ENCODE results near the gene DENND1B. TPM values are rescaled to one million over a fixed set of nuclear protein-coding genes. Genes with fewer than 3 reads are reported as not detected.
A peak's percentile ranks its signal among the peaks of the same experiment; 100 is the strongest.

DENND1B gene
- total and polyA plus RNA-seq, 4 donors = 7.9 to 44.6 (median 15.4) TPM

DNA sequence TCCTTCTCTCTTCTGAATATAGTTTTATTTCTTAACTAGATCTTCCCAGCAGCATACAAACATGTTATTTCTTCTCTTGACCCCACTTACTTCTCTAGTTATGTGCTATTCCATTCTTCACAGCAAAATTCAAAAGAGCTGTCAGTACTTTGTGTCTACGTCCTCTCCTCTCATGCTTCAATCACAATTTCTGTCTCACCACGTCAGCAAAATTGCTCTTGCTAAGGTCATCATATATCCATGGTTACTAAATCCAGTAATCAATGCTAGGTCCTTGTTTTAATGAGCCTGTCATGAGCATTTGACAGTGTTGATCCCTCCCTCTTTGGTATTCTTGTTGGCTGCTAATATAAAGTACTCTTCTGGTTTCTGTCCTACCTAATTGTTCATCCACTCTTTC is 214.2 kb downstream of the DENND1B start:
- Histone ChIP-seq H3K36me3 (ENCODE audit: control insufficient read depth, insufficient read depth, low read length) (no peaks in the 10 kb centered on the region), H3K9me3 (ENCODE audit: control insufficient read depth, insufficient read depth, low read length) (no peaks in the 10 kb centered on the region), H3K4me3 (ENCODE audit: low read depth, low read length) (no peak overlapping the region), H3K4me1 (ENCODE audit: control insufficient read depth, insufficient read depth, low read length) (no peaks in the 10 kb centered on the region), H3K27ac (ENCODE audit: low read depth, low read length) (no peak overlapping the region), H3K27me3 (ENCODE audit: control insufficient read depth, insufficient read depth, low read length) (no peaks in the 10 kb centered on the region)
- DNase-seq (ENCODE audit: low read depth in 4 of 6, low spot score in 6 of 6) = no peak
- 81% methylated on average over 2 of the region's 2 CpGs for WGBS (ENCODE audit: insufficient coverage)

DNA sequence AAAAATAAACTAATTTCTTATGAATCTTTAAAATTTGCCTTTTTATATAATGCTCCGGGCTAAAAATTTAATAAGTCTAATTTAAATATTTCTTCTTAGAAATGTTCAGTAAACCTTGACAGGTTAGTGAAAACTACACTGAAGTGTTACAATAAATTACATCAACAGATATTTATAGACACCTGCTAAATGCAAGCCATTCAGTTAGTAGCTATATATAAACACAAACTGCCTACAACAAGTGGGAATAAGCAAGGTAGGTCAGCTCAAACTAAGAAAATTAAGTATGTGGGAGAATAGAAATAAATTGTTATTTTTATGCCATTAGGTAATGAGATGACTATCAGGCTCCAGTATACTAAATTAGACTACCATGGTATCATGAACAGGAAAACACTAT is 215.6 kb downstream of the DENND1B start:
- no peak for DNase-seq (ENCODE audit: low read depth in 4 of 6, low spot score in 6 of 6)
- WGBS (ENCODE audit: insufficient coverage) = no CpG with 5 or more reads among the region's 1 CpG

DNA sequence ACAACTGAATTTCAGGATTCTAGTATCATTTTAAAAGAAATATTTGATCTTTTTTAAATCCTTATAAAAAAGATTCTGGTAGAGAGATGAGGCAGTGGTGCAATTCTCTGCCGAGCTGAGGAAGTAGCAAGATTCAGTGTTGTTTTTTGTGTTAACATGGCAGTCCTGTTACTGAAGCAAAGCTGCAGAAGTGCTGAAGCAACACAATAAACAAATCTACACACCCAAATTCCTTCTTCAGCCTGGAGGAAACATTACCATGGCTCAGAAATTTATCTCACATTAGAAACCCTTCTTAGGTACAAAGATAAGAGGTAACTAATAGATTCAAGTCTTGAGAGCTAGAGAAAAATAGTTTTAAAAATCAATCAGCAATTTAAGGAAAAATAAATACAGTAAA is 216.0 kb downstream of the DENND1B start:
- Histone ChIP-seq H3K4me1 (ENCODE audit: control insufficient read depth, insufficient read depth, low read length) (no peaks in the 10 kb centered on the region), H3K36me3 (ENCODE audit: control insufficient read depth, insufficient read depth, low read length) (no peaks in the 10 kb centered on the region), H3K27me3 (ENCODE audit: control insufficient read depth, insufficient read depth, low read length) (no peaks in the 10 kb centered on the region), H3K9me3 (ENCODE audit: control insufficient read depth, insufficient read depth, low read length) (no peaks in the 10 kb centered on the region), H3K4me3 (ENCODE audit: low read depth, low read length) (no peak overlapping the region), H3K27ac (ENCODE audit: low read depth, low read length) (no peak overlapping the region)
- no peak for DNase-seq (ENCODE audit: low read depth in 4 of 6, low spot score in 6 of 6)
- WGBS (ENCODE audit: insufficient coverage) = no CpG with 5 or more reads among the region's 1 CpG

More for the DNA sequence above, 215.6 kb downstream of the DENND1B start:
- no peaks in the 10 kb centered on the region for H3K9me3 ChIP-seq (ENCODE audit: control insufficient read depth, insufficient read depth, low read length)
- H3K4me1 ChIP-seq (ENCODE audit: control insufficient read depth, insufficient read depth, low read length) = no peaks in the 10 kb centered on the region
- H3K27me3 ChIP-seq (ENCODE audit: control insufficient read depth, insufficient read depth, low read length) = no peaks in the 10 kb centered on the region
- H3K36me3 ChIP-seq (ENCODE audit: control insufficient read depth, insufficient read depth, low read length) = no peaks in the 10 kb centered on the region
- no peak overlapping the region for H3K4me3 ChIP-seq (ENCODE audit: low read depth, low read length)
- H3K27ac ChIP-seq (ENCODE audit: low read depth, low read length) = no peak overlapping the region

DNA sequence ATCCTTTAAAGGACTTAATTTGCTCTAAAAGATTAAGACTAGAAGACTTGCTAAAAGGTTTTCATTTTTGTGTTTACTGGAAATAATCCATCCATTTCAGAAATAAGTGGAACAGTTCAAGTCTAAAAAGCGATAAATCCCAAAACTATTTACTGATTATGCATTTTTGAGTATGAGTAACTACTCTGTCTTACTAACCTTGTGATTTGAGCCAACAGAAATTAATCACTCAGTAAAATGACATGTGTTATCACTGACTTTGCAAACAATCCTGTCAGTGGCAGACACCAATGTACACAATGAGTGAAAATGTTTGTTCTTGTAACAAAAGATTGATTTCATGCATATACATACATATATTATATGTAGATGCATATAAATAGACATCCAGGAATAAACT is 218.0 kb downstream of the DENND1B start:
- Histone ChIP-seq H3K36me3 (ENCODE audit: control insufficient read depth, insufficient read depth, low read length) (no peaks in the 10 kb centered on the region), H3K4me1 (ENCODE audit: control insufficient read depth, insufficient read depth, low read length) (no peaks in the 10 kb centered on the region), H3K4me3 (ENCODE audit: low read depth, low read length) (no peak overlapping the region), H3K27ac (ENCODE audit: low read depth, low read length) (no peak overlapping the region), H3K27me3 (ENCODE audit: control insufficient read depth, insufficient read depth, low read length) (no peaks in the 10 kb centered on the region), H3K9me3 (ENCODE audit: control insufficient read depth, insufficient read depth, low read length) (no peaks in the 10 kb centered on the region)
- no peak for DNase-seq (ENCODE audit: low read depth in 4 of 6, low spot score in 6 of 6)
- WGBS (ENCODE audit: insufficient coverage) = no CpG with 5 or more reads among the region's 1 CpG

DNA sequence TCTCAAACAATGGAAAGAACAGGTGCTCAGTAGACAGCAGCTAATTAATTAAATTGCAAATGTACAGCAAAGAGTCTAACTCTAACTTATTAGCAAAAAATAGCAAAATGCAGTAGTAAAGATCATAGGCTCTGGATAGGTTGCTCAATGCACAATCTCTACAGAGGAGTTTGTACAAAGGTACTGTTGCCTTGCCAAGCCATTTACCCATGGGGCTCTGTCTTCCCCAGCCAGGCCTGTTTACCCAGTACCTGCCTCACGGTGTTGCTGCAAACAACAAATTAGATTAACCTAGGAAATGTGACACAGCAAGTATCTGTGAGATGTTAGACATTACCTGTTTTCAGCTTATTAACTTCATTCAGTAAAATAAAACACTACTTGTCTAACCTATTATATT is 222.0 kb downstream of the DENND1B start:
- no CpG with 5 or more reads among the region's 1 CpG for WGBS (ENCODE audit: insufficient coverage)
- no peak overlapping the region for H3K4me3 ChIP-seq (ENCODE audit: low read depth, low read length)
- H3K27me3 ChIP-seq (ENCODE audit: control insufficient read depth, insufficient read depth, low read length) = no peaks in the 10 kb centered on the region

DNA sequence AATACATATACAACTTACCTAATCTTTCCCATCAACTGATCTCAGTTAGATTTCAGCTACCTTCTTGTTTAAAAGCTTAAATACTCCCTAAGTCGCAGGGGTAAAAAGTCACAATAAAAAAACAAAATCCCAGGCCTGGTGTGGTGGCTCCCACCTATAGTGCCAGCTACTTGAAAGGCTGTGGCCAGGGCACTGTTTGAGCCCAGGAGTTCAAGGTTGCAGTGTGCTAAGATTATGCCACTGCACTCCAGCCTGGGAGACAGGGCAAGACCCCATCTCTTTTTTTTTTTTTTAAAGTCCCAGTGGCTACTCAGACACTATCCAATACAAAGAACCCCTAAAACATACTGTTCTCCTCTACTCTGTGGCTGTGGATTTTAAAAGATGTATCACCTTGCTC is 228.3 kb downstream of the DENND1B start:
- no peak for DNase-seq (ENCODE audit: low read depth in 4 of 6, low spot score in 6 of 6)
- H3K9me3 ChIP-seq (ENCODE audit: control insufficient read depth, insufficient read depth, low read length) = no peaks in the 10 kb centered on the region
- 100% methylated on average over 1 of the region's 1 CpG for WGBS (ENCODE audit: insufficient coverage)
- H3K27ac ChIP-seq (ENCODE audit: low read depth, low read length) = no peak overlapping the region
- H3K4me3 ChIP-seq (ENCODE audit: low read depth, low read length) = no peak overlapping the region
- no peaks in the 10 kb centered on the region for H3K4me1 ChIP-seq (ENCODE audit: control insufficient read depth, insufficient read depth, low read length)
- no peaks in the 10 kb centered on the region for H3K36me3 ChIP-seq (ENCODE audit: control insufficient read depth, insufficient read depth, low read length)
- H3K27me3 ChIP-seq (ENCODE audit: control insufficient read depth, insufficient read depth, low read length) = no peaks in the 10 kb centered on the region

More for the DNA sequence above, 222.0 kb downstream of the DENND1B start:
- no peaks in the 10 kb centered on the region for H3K36me3 ChIP-seq (ENCODE audit: control insufficient read depth, insufficient read depth, low read length)
- no peak overlapping the region for H3K27ac ChIP-seq (ENCODE audit: low read depth, low read length)
- H3K9me3 ChIP-seq (ENCODE audit: control insufficient read depth, insufficient read depth, low read length) = no peaks in the 10 kb centered on the region
- no peaks in the 10 kb centered on the region for H3K4me1 ChIP-seq (ENCODE audit: control insufficient read depth, insufficient read depth, low read length)
- DNase-seq (ENCODE audit: low read depth in 4 of 6, low spot score in 6 of 6) = no peak

DNA sequence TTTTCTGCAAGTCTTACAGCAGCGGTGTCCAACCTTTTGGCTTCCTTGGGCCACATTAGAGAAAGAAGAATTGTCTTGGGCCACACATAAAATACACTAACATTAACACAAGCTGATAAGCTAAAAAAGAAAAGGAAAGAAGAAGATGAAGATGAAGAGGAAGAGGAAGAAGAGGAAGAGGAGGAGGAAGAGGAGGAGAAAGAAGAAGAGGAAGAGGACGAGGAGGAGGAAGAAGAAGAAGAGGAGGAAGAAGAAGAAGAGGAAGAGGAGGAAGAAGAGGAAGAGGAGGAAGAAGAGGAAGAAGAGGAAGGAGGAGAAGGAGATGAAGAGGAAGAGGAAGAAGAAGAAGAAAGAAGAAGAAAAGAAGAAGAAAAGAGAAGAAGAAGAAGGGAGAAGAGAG is 230.7 kb downstream of the DENND1B start:
- no peaks in the 10 kb centered on the region for H3K4me1 ChIP-seq (ENCODE audit: control insufficient read depth, insufficient read depth, low read length)
- no peaks in the 10 kb centered on the region for H3K9me3 ChIP-seq (ENCODE audit: control insufficient read depth, insufficient read depth, low read length)
- no peaks in the 10 kb centered on the region for H3K36me3 ChIP-seq (ENCODE audit: control insufficient read depth, insufficient read depth, low read length)
- no peak overlapping the region for H3K4me3 ChIP-seq (ENCODE audit: low read depth, low read length)
- no peak overlapping the region for H3K27ac ChIP-seq (ENCODE audit: low read depth, low read length)
- H3K27me3 ChIP-seq (ENCODE audit: control insufficient read depth, insufficient read depth, low read length) = no peaks in the 10 kb centered on the region
- DNase-seq (ENCODE audit: low read depth in 4 of 6, low spot score in 6 of 6) = no peak
- 100% methylated on average over 1 of the region's 2 CpGs for whole genome bisulfite sequencing (ENCODE audit: insufficient coverage)

DNA sequence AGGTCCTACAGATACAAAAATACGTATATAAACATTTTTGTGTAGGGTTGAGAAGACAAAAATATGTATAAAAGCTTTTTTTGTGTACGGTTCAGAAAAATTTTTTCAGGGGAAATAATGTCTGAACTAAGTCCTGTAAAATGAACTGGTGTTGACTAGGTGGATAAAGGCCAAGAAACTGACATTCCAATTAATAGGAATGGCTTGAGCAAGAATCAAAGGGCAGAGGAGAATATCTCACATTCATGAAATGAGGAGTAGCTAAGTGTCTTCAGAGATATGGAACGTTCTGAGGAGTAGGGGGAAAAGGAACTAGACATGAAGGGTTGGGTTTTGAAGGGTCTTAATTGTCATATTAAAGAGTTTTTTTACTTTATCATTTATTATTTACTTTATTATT is 231.2 kb downstream of the DENND1B start:
- no CpG with 5 or more reads among the region's 3 CpGs for WGBS (ENCODE audit: insufficient coverage)
- Histone ChIP-seq H3K4me1 (ENCODE audit: control insufficient read depth, insufficient read depth, low read length) (no peaks in the 10 kb centered on the region), H3K36me3 (ENCODE audit: control insufficient read depth, insufficient read depth, low read length) (no peaks in the 10 kb centered on the region)

DNA sequence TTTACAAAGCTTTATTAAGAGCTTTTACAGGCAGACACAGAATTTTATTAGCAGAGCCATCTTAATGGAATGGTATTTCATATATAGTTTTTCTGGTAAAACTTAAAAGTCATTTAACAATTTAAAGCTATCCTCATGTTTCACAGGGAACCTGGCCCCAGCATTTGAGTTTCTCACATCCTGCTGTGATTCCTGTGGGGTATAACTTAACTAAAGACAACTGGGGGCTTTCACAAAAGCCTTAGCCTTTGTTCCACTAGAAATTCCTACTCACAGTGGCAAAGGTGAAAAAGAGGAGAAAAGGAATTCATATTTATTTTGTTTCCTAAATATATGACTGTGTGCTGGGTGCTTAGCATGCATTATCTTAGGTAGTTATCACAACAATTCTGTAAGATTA is 233.9 kb downstream of the DENND1B start:
- no peak overlapping the region for H3K4me3 ChIP-seq (ENCODE audit: low read depth, low read length)
- no peaks in the 10 kb centered on the region for H3K9me3 ChIP-seq (ENCODE audit: control insufficient read depth, insufficient read depth, low read length)
- DNase-seq (ENCODE audit: low read depth in 4 of 6, low spot score in 6 of 6) = no peak
- no peaks in the 10 kb centered on the region for H3K36me3 ChIP-seq (ENCODE audit: control insufficient read depth, insufficient read depth, low read length)
- no peaks in the 10 kb centered on the region for H3K4me1 ChIP-seq (ENCODE audit: control insufficient read depth, insufficient read depth, low read length)
- no peaks in the 10 kb centered on the region for H3K27me3 ChIP-seq (ENCODE audit: control insufficient read depth, insufficient read depth, low read length)
- no peak overlapping the region for H3K27ac ChIP-seq (ENCODE audit: low read depth, low read length)

More for the DNA sequence above, 231.2 kb downstream of the DENND1B start:
- Histone ChIP-seq H3K9me3 (ENCODE audit: control insufficient read depth, insufficient read depth, low read length) (no peaks in the 10 kb centered on the region), H3K27ac (ENCODE audit: low read depth, low read length) (no peak overlapping the region), H3K27me3 (ENCODE audit: control insufficient read depth, insufficient read depth, low read length) (no peaks in the 10 kb centered on the region), H3K4me3 (ENCODE audit: low read depth, low read length) (no peak overlapping the region)
- DNase-seq (ENCODE audit: low read depth in 4 of 6, low spot score in 6 of 6) = no peak

DNA sequence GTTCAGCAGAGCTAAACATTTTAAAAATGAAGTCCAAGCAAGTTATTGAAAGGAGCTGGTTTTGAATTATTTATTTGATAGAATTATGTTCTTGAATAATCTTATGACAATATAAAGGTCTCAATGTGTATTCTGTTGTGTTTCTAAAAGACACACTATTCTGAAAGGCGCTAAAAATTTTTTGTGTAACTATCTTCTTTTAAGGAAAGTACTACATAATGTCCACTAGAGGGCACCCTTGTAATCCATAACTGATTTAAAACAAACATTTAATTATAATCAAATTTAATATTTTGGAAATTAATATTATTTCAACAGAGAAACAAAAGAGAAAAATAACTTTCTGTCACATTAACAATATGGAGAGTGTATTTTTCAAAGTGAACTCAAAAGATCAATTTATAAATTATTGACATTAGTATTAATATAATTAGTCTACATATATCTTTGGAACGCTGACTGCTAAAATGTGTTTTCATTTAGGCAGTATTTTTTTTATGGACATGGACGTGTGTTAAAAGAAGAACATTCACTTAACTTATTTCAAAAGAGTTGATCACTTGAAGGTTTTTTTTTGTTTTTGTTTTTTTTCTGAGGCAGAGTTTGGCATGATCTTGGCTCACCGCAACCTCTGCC is 248.4 kb downstream of the DENND1B start:
- no peak overlapping the region for H3K27ac ChIP-seq (ENCODE audit: low read depth, low read length)
- H3K4me3 ChIP-seq (ENCODE audit: low read depth, low read length) = no peak overlapping the region
- no peaks in the 10 kb centered on the region for H3K27me3 ChIP-seq (ENCODE audit: control insufficient read depth, insufficient read depth, low read length)
- H3K4me1 ChIP-seq (ENCODE audit: control insufficient read depth, insufficient read depth, low read length) = no peaks in the 10 kb centered on the region
- DNase-seq (ENCODE audit: low read depth in 4 of 6, low spot score in 6 of 6) = peak in 4 of 6 donors; percentile 8 to 83 (median 22)
- no peaks in the 10 kb centered on the region for H3K36me3 ChIP-seq (ENCODE audit: control insufficient read depth, insufficient read depth, low read length)
- WGBS (ENCODE audit: insufficient coverage) = no CpG with 5 or more reads among the region's 4 CpGs
- H3K9me3 ChIP-seq (ENCODE audit: control insufficient read depth, insufficient read depth, low read length) = no peaks in the 10 kb centered on the region
